Measurements from ENCODE around the gene CA11. TPM values are rescaled to one million over a fixed set of nuclear protein-coding genes. Genes with fewer than 3 reads are reported as not detected.

The CA11 gene
- total RNA-seq, 1 experiment from 2014 or later = not detected

Other genes starting within 250 kb of the CA11 start
- gene GRWD1, start 200.2 kb downstream of the CA11 start, total RNA-seq (2014; rRNA removed; shearing (Covaris generic)) = 108 and 129 TPM in 2 replicates
- 1.8 and 3.8 TPM in 2 replicates for gene KCNJ14, start 190.6 kb downstream of the CA11 start, total RNA-seq (2014; rRNA removed; shearing (Covaris generic))
- gene CYTH2, start 176.8 kb downstream of the CA11 start, total RNA-seq (2014; rRNA removed; shearing (Covaris generic)) = 43.3 and 93.8 TPM in 2 replicates
- under 0.01 TPM in 1 of 2 replicates, not detected in the other for gene LMTK3, start 134.4 kb downstream of the CA11 start, total RNA-seq (2014; rRNA removed; shearing (Covaris generic))
- gene SULT2B1, start 94.0 kb downstream of the CA11 start, total RNA-seq (2014; rRNA removed; shearing (Covaris generic)) = not detected in 2 replicates
- not detected in 2 replicates for gene SPACA4, start 39.4 kb downstream of the CA11 start, total RNA-seq (2014; rRNA removed; shearing (Covaris generic))
- gene FAM83E, start 31.1 kb downstream of the CA11 start, total RNA-seq (2014; rRNA removed; shearing (Covaris generic)) = not detected in 2 replicates
- 2,925 and 3,124 TPM in 2 replicates for gene RPL18, start 27.0 kb downstream of the CA11 start, total RNA-seq (2014; rRNA removed; shearing (Covaris generic))
- 5.1 and 12.7 TPM in 2 replicates for gene SPHK2, start 26.7 kb downstream of the CA11 start, total RNA-seq (2014; rRNA removed; shearing (Covaris generic))
- 3.0 and 10.0 TPM in 2 replicates for gene DBP, start 8.8 kb downstream of the CA11 start, total RNA-seq (2014; rRNA removed; shearing (Covaris generic))
- gene NTN5, start 26.8 kb upstream of the CA11 start, total RNA-seq (2014; rRNA removed; shearing (Covaris generic)) = not detected in 2 replicates
- not detected in 2 replicates for gene FUT2, start 49.8 kb upstream of the CA11 start, total RNA-seq (2014; rRNA removed; shearing (Covaris generic))
- gene MAMSTR, start 73.5 kb upstream of the CA11 start, total RNA-seq (2014; rRNA removed; shearing (Covaris generic)) = 0.34 and 2.9 TPM in 2 replicates
- gene RASIP1, start 94.4 kb upstream of the CA11 start, total RNA-seq (2014; rRNA removed; shearing (Covaris generic)) = 0.17 TPM in 1 of 2 replicates, not detected in the other
- not detected in 2 replicates for gene IZUMO1, start 100.7 kb upstream of the CA11 start, total RNA-seq (2014; rRNA removed; shearing (Covaris generic))
- gene FUT1, start 106.5 kb upstream of the CA11 start, total RNA-seq (2014; rRNA removed; shearing (Covaris generic)) = 0.39 TPM in 1 of 2 replicates, not detected in the other
- not detected in 2 replicates for gene FGF21, start 109.3 kb upstream of the CA11 start, total RNA-seq (2014; rRNA removed; shearing (Covaris generic))
- gene BCAT2, start 164.8 kb upstream of the CA11 start, total RNA-seq (2014; rRNA removed; shearing (Covaris generic)) = 29.5 and 36.7 TPM in 2 replicates
- gene HSD17B14, start 190.3 kb upstream of the CA11 start, total RNA-seq (2014; rRNA removed; shearing (Covaris generic)) = 0.69 TPM in 1 of 2 replicates, not detected in the other
- gene PLEKHA4, start 222.4 kb upstream of the CA11 start, total RNA-seq (2014; rRNA removed; shearing (Covaris generic)) = 2.1 and 4.5 TPM in 2 replicates
- 50.7 and 56.2 TPM in 2 replicates for gene PPP1R15A, start 226.2 kb upstream of the CA11 start, total RNA-seq (2014; rRNA removed; shearing (Covaris generic))